A549 (cell line): ENCODE measurements around the gene FLACC1.

Experiments used
- CBX2 ChIP-seq: fragments of 200-600 bp; sonication (generic); IDR thresholded peaks from 2 replicates; pipeline ENCODE4 v1.6.1; 2016; ENCODE audit warnings: low read depth, mild to moderate bottlenecking, borderline replicate concordance
- CEBPB ChIP-seq, 2 experiments: fragments of >200 bp in 1 of 2; sonication (Bioruptor Twin) in 1 of 2; formaldehyde crosslinking in 1 of 2; IDR thresholded peaks; 2 replicates each; pipeline ENCODE4 v1.6.1; 2012 to 2016
- CHD4 ChIP-seq: fragments of 200-600 bp; sonication (generic); IDR thresholded peaks from 2 replicates; pipeline ENCODE4 v1.6.1; 2016; ENCODE audit warnings: antibody characterized with exemption, mild to moderate bottlenecking, borderline replicate concordance
- CTCF ChIP-seq: fragments of >200 bp; sonication (Bioruptor Twin); formaldehyde crosslinking; IDR thresholded peaks from 3 replicates; pipeline ENCODE4 v1.5.1; 2016
- ESRRA ChIP-seq: fragments of 150-350 bp; IDR thresholded peaks from 2 replicates; pipeline ENCODE4 v1.6.1; 2014; ENCODE audit warnings: mild to moderate bottlenecking, low read length, borderline replicate concordance
- GATA3 ChIP-seq: IDR thresholded peaks from 2 replicates; pipeline ENCODE4 v1.6.1; 2012; ENCODE audit warnings: borderline replicate concordance
- JUNB ChIP-seq: fragments of >200 bp; sonication (Bioruptor Twin); formaldehyde crosslinking; IDR thresholded peaks from 2 replicates; pipeline ENCODE4 v1.6.1; 2016
- MAX ChIP-seq: IDR thresholded peaks from 2 replicates; pipeline ENCODE4 v1.6.1; 2012
- POLR2A ChIP-seq: IDR thresholded peaks from 2 replicates; pipeline ENCODE4 v1.6.1; 2012; ENCODE audit warnings: mild to moderate bottlenecking, low read length
- SREBF2 ChIP-seq: fragments of 450-650 bp; IDR thresholded peaks from 2 replicates; pipeline ENCODE4 v1.6.1; 2014; ENCODE audit warnings: mild to moderate bottlenecking, moderate library complexity
- TF ChIP-seq, protein P1 (sequence below): IDR thresholded peaks from 2 replicates; pipeline ENCODE4 v1.6.1; 2012; ENCODE audit warnings: low read depth, borderline replicate concordance
- TF ChIP-seq, protein P2 (sequence below): IDR thresholded peaks from 2 replicates; pipeline ENCODE4 v1.6.1; 2012

- no peak for TF ChIP-seq CEBPB (IDR thresholded peaks at IDR 0.05)
- no peak for TF ChIP-seq POLR2A
- no peak for TF ChIP-seq CTCF
- no peak for TF ChIP-seq MAX
- TF ChIP-seq ESRRA, result no peak
- TF ChIP-seq, protein P1, sequence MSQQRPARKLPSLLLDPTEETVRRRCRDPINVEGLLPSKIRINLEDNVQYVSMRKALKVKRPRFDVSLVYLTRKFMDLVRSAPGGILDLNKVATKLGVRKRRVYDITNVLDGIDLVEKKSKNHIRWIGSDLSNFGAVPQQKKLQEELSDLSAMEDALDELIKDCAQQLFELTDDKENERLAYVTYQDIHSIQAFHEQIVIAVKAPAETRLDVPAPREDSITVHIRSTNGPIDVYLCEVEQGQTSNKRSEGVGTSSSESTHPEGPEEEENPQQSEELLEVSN, result no peak
- TF ChIP-seq GATA3, result no peak
- TF ChIP-seq SREBF2, result no peak
- TF ChIP-seq, protein P2, sequence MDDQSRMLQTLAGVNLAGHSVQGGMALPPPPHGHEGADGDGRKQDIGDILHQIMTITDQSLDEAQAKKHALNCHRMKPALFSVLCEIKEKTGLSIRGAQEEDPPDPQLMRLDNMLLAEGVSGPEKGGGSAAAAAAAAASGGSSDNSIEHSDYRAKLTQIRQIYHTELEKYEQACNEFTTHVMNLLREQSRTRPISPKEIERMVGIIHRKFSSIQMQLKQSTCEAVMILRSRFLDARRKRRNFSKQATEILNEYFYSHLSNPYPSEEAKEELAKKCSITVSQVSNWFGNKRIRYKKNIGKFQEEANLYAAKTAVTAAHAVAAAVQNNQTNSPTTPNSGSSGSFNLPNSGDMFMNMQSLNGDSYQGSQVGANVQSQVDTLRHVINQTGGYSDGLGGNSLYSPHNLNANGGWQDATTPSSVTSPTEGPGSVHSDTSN, result no peak
- TF ChIP-seq CBX2, result no peak
- no peak for TF ChIP-seq JUNB
- TF ChIP-seq CHD4, result no peak
Observed at GRCh38 chr2:201255408-201256033, 101.6 kb downstream of the FLACC1 start.
